NB4 (cell line): Measurements from ENCODE around the gene C1orf94.
A peak's percentile ranks its signal among the peaks of the same experiment; 100 is the strongest.

Source experiments
- DNase-seq: peaks from one replicate; pipeline ENCODE4 v3.0.0; 2010; ENCODE audit warnings: low read depth
- H3K4me3 ChIP-seq: one replicate; pipeline ENCODE4 v1.5.1; 2011; ENCODE audit warnings: mild to moderate bottlenecking, low read depth, low read length, moderate library complexity
- MYC ChIP-seq: IDR thresholded peaks from 2 replicates; pipeline ENCODE4 v1.6.1; 2011; ENCODE audit warnings: low read depth, low read length
- POLR2A ChIP-seq: IDR thresholded peaks from 2 replicates; pipeline ENCODE4 v1.6.1; 2011; ENCODE audit warnings: mild to moderate bottlenecking; ENCODE audit not compliant: insufficient read length; ENCODE audit errors: extremely low read depth
- TF ChIP-seq, protein P1 (sequence below): IDR thresholded peaks from 2 replicates; pipeline ENCODE4 v1.6.1; 2011; ENCODE audit warnings: low read depth, low read length
- TF ChIP-seq, protein P2 (sequence below): IDR thresholded peaks from one replicate; pipeline ENCODE4 v1.5.1; 2012; ENCODE audit warnings: low read depth, low read length

The C1orf94 gene

DNA sequence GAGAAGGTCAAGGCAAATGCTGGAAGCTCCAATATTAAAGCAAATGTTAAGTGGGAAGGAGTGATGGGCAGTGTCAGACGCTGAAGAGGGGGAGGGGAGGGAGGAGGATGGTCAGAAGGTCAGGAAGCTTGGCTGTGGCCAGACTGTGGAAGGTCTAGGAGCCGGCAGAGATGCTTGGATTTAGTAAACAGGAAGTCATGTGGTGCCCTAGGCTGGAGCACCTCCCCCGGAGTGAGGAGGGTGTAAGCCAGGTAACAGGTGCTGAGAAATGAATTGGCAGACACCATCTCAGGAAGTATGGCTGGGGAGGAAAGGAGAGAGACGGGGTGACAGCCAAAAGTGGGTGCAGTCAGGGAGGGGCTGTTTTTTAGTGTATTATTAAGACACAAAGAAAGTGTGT lies 29.4 kb upstream of the C1orf94 start:
- no peak for TF ChIP-seq MYC
- TF ChIP-seq, protein P1, sequence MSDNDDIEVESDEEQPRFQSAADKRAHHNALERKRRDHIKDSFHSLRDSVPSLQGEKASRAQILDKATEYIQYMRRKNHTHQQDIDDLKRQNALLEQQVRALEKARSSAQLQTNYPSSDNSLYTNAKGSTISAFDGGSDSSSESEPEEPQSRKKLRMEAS: no peak
- no peak for TF ChIP-seq POLR2A
- no peak overlapping the region for H3K4me3 ChIP-seq
- no peak for DNase-seq

DNA sequence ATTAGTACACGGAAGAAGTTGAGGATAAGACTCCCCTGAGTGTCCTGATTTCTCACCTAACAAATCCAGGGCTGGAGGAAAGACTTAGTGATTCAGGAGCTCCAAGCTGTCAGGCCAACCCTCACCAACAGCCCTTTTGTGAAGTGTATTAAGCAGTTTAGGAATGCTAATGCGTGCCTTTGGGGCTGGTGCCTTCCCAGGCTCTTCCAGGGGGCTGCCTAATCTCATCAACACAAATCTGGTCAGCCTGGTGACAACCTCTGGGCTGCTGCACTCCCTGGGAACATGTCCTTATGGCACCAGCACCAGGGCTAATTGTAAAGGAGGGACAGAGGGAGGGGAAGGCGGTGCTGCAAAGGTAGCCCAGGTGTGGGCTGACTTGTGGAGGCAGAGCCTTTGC lies 27.2 kb upstream of the C1orf94 start:
- no peak for DNase-seq
- no peak overlapping the region for H3K4me3 ChIP-seq
- TF ChIP-seq MYC (no peak), POLR2A (no peak)
- TF ChIP-seq, protein P2, sequence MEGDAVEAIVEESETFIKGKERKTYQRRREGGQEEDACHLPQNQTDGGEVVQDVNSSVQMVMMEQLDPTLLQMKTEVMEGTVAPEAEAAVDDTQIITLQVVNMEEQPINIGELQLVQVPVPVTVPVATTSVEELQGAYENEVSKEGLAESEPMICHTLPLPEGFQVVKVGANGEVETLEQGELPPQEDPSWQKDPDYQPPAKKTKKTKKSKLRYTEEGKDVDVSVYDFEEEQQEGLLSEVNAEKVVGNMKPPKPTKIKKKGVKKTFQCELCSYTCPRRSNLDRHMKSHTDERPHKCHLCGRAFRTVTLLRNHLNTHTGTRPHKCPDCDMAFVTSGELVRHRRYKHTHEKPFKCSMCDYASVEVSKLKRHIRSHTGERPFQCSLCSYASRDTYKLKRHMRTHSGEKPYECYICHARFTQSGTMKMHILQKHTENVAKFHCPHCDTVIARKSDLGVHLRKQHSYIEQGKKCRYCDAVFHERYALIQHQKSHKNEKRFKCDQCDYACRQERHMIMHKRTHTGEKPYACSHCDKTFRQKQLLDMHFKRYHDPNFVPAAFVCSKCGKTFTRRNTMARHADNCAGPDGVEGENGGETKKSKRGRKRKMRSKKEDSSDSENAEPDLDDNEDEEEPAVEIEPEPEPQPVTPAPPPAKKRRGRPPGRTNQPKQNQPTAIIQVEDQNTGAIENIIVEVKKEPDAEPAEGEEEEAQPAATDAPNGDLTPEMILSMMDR: no peak
- TF ChIP-seq, protein P1: no peak

DNA sequence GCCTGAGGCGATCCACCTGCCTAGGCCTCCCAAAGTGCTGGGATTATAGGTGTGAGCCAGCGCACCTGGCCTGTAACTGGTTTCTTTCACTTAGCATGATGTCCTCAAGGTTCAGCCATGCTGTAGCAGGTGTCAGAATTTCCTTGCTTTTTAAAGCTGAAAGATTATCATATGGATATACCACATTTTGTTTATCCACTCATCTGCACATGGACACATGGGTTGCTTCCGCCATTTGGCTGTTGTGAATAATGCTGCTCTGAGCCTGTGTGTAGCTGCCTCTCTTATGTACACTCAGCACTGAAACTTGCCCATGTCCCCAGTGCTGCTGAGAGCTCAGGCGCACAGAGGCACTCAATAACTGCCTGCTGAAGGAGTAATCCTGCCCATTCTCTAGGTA lies 23.5 kb upstream of the C1orf94 start:
- no peak overlapping the region for H3K4me3 ChIP-seq
- DNase-seq: no peak
- no peak for TF ChIP-seq POLR2A
- TF ChIP-seq, protein P2: no peak
- TF ChIP-seq MYC: no peak
- TF ChIP-seq, protein P1: no peak

DNA sequence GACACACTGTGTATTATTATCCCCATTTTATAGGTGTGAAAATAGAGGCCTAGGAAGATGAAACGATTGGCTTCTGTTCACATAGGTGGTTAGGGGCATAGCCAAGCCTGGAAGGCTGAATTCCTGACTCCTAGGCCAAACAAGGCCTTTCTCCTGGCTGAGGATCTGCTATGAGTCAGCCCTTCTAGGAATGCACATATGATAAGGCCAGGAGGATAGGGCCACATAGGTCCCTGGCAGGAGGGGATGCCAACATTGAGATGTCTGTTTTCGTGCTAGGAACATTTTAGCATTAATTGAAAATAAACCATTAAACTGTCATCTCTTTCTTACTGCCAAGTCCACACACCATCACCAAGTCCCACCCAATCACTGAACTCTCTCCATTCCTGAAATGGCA lies 20.8 kb upstream of the C1orf94 start:
- no peak for DNase-seq
- TF ChIP-seq, protein P2: no peak
- TF ChIP-seq, protein P1: no peak
- TF ChIP-seq MYC: no peak
- no peak for TF ChIP-seq POLR2A
- no peak overlapping the region for H3K4me3 ChIP-seq

DNA sequence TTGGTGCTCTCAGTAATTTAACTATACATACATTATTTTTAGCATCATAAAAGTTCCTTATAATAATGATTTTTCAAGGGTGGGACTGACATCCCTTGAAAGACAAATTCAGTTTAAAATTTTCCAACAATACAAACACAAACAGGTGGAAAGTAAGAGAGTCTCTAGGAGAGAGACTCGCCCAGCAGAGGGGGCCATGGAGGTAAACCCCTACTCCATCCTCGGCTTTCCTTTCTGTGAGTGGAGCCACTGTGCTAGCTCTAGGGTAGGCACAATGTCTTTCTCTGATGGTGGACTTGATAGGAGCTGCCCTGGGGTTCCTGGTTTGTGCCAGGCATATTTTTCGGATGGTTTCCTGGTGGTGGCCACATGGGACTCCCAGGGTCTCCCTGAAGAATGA lies 20.0 kb upstream of the C1orf94 start:
- H3K4me3 ChIP-seq: no peak overlapping the region
- DNase-seq: no peak
- TF ChIP-seq, protein P2: peak; percentile 7
- TF ChIP-seq POLR2A: no peak

DNA sequence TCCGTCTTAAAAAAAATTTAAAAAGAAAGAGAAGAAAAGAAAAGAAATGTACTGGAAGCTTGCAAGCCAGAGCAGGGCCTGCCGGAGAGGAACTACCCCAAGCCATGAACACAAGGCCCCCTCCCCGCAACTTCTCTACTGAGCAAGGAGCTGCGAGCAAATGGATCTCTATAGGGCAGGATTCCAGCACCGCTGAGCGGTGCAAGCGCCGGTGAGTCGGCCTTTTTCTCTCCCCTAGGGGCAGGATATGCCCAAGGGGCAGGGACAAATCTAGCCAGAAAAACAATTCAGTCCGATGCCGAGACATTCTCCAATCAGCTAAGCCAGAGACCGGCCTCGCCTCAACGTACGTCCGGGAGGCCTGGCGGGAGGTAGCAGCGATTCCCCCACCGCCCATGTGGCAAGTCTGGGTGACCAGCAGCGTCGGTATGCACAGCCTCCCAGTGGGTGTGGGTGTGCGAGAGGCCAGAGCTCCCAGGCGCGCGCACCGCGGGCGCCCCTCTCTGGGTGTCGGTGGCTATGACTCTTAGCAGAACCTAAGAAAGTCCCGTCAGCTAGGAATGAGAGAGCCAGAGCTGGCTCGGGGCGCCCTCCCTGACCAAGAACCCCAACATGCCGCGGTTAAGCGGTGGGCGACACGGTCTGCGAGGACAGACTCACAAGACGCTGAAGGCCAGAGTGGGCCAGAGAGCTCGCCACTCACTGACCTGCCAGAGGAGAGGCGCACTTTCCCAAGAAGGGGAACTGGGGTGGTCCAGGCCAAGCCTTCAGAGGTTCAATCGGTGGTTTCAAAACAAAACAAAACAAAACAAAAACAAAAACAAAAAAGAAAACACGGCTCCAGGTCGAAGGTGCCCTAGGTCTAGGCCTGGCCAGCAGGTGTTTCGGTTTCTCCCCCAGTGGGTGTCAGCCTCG lies 13.6 kb upstream of the C1orf94 start:
- DNase-seq: peak; percentile 43

More for the DNA sequence above, 13.6 kb upstream of the C1orf94 start:
- no peak overlapping the region for H3K4me3 ChIP-seq
- TF ChIP-seq, protein P1: no peak
- TF ChIP-seq, protein P2: peak; percentile 46
- TF ChIP-seq POLR2A: no peak
- no peak for TF ChIP-seq MYC
